Neural cell (in vitro differentiated cells): ENCODE results near the gene HECW1. TPM values are rescaled to one million over a fixed set of nuclear protein-coding genes. Genes with fewer than 3 reads are reported as not detected.

Experiments
- H2AFZ ChIP-seq: fragments of 200-600, 300-800 bp; sonication (generic), shearing (Covaris generic); 2 replicates; pipeline ENCODE4 v1.6.0; 2014; ENCODE audit warnings: low read depth, mild to moderate bottlenecking, antibody characterized with exemption, low read length, moderate library complexity
- H3F3A ChIP-seq: fragments of 200-600 bp; shearing (Covaris generic); 2 replicates; pipeline ENCODE4 v1.6.1; 2016; ENCODE audit warnings: mild to moderate bottlenecking, moderate library complexity, mixed read lengths, antibody characterized with exemption, low read length; ENCODE audit not compliant: insufficient read depth, poor library complexity, severe bottlenecking
- H3K27ac ChIP-seq: fragments of 200-600, 300-800 bp; sonication (generic), shearing (Covaris generic); 2 replicates; pipeline ENCODE4 v1.5.1; 2014; ENCODE audit warnings: mild to moderate bottlenecking, low read length, moderate library complexity
- H3K27me3 ChIP-seq: fragments of 300-800, 200-600 bp; sonication (generic), shearing (Covaris generic); 2 replicates; pipeline ENCODE4 v1.6.0; 2014; ENCODE audit warnings: mild to moderate bottlenecking, low read depth, low read length, moderate library complexity; ENCODE audit not compliant: insufficient read depth
- H3K36me3 ChIP-seq: fragments of 300-800, 200-600 bp; sonication (generic), shearing (Covaris generic); 2 replicates; pipeline ENCODE4 v1.5.1; 2014; ENCODE audit warnings: mild to moderate bottlenecking, antibody characterized with exemption, low read length, moderate library complexity; ENCODE audit not compliant: insufficient read depth
- H3K4me2 ChIP-seq: fragments of 300-800, 200-600 bp; sonication (generic), shearing (Covaris generic); 2 replicates; pipeline ENCODE4 v1.6.0; 2014; ENCODE audit warnings: mild to moderate bottlenecking, low read length
- H3K4me3 ChIP-seq: fragments of 300-800, 200-600 bp; sonication (generic), shearing (Covaris generic); 2 replicates; pipeline ENCODE4 v1.5.1; 2014; ENCODE audit warnings: mild to moderate bottlenecking, low read length, moderate library complexity
- H3K79me2 ChIP-seq: fragments of 200-600 bp; shearing (Covaris generic); replicated peaks from 2 replicates; pipeline ENCODE4 v1.6.0; 2014; ENCODE audit warnings: mild to moderate bottlenecking, low read length, moderate library complexity; ENCODE audit not compliant: insufficient read depth
- H3K9ac ChIP-seq: fragments of 300-800, 200-600 bp; sonication (generic), shearing (Covaris generic); 2 replicates; pipeline ENCODE4 v1.6.1; 2016; ENCODE audit warnings: mild to moderate bottlenecking, low read length, mixed read lengths
- H3K9me2 ChIP-seq: fragments of 200-600 bp; shearing (Covaris generic); 2 replicates; pipeline ENCODE4 v1.6.1; 2016; ENCODE audit warnings: mild to moderate bottlenecking, low read length, mixed read lengths; ENCODE audit not compliant: insufficient read depth
- H3K9me3 ChIP-seq: fragments of 200-600, 300-800 bp; sonication (generic), shearing (Covaris generic); 2 replicates; pipeline ENCODE4 v1.6.1; 2016; ENCODE audit warnings: mild to moderate bottlenecking, mixed run types, low read length, moderate library complexity, mixed read lengths
- H4K20me1 ChIP-seq: fragments of 200-600 bp; shearing (Covaris generic); 2 replicates; pipeline ENCODE4 v1.6.1; 2016; ENCODE audit warnings: mild to moderate bottlenecking, mixed run types; ENCODE audit not compliant: insufficient read depth
- CTCF ChIP-seq: fragments of 450-650 bp; IDR thresholded peaks from 2 replicates; pipeline ENCODE4 v1.5.1; 2014; ENCODE audit warnings: antibody characterized with exemption, mild to moderate bottlenecking, moderate library complexity; ENCODE audit not compliant: poor library complexity, severe bottlenecking
- EP300 ChIP-seq: fragments of 450-650 bp; conservative IDR thresholded peaks from 2 replicates; pipeline ENCODE4 v1.6.1; 2014; ENCODE audit warnings: antibody characterized with exemption, mild to moderate bottlenecking, moderate library complexity; ENCODE audit not compliant: poor library complexity, severe bottlenecking
- EZH2 ChIP-seq: fragments of 200-600, 300-800 bp; shearing (Covaris generic), sonication (generic); IDR thresholded peaks from 2 replicates; pipeline ENCODE4 v1.6.1; 2014; ENCODE audit warnings: antibody characterized with exemption, low read length, borderline replicate concordance, mild to moderate bottlenecking; ENCODE audit not compliant: insufficient read depth, poor library complexity, severe bottlenecking
- MXI1 ChIP-seq: fragments of 450-650 bp; conservative IDR thresholded peaks from 2 replicates; pipeline ENCODE4 v1.6.1; 2014; ENCODE audit warnings: antibody characterized with exemption, mild to moderate bottlenecking; ENCODE audit not compliant: poor library complexity, severe bottlenecking
- POLR2AphosphoS5 ChIP-seq: IDR thresholded peaks from 2 replicates; pipeline ENCODE4 v1.6.1; 2012
- RAD21 ChIP-seq: fragments of 450-650 bp; conservative IDR thresholded peaks from 2 replicates; pipeline ENCODE4 v1.6.1; 2014; ENCODE audit warnings: antibody characterized with exemption, mild to moderate bottlenecking, moderate library complexity
- REST ChIP-seq: IDR thresholded peaks from 2 replicates; pipeline ENCODE4 v1.6.1; 2012; ENCODE audit warnings: borderline replicate concordance
- SMC3 ChIP-seq: fragments of 450-650 bp; conservative IDR thresholded peaks from 2 replicates; pipeline ENCODE4 v1.6.1; 2014; ENCODE audit warnings: antibody characterized with exemption, mild to moderate bottlenecking, moderate library complexity; ENCODE audit not compliant: poor library complexity
- TAF1 ChIP-seq: IDR thresholded peaks from 2 replicates; pipeline ENCODE4 v1.6.1; 2012; ENCODE audit warnings: low read depth
- polyA plus RNA-seq: library from polyadenylated mRNA; depleted of rRNA; stranded (reverse); fragments of >200 nt; gene quantifications from 2 replicates; pipeline ENCODE4 v1.2.3, GENCODE V29; 2014

Gene HECW1
- polyA plus RNA-seq, 1 donor from 2014 or later = 13.8 TPM

GRCh38 chr7:43465581-43466554 is 353.4 kb downstream of the HECW1 start:
- H3K36me3 ChIP-seq = peaks cover 9% of the 10 kb centered on the region
- H2AFZ ChIP-seq = no peak overlapping the region
- H3K9ac ChIP-seq = no peak overlapping the region
- H4K20me1 ChIP-seq = no peaks in the 10 kb centered on the region
- no peaks in the 10 kb centered on the region for H3K27me3 ChIP-seq
- no peaks in the 10 kb centered on the region for H3K9me2 ChIP-seq
- H3K4me2 ChIP-seq = no peak overlapping the region
- no peaks in the 10 kb centered on the region for H3K79me2 ChIP-seq
- no peak overlapping the region for H3K27ac ChIP-seq
- no peaks in the 10 kb centered on the region for H3K9me3 ChIP-seq
- TF ChIP-seq MXI1 (no peak), EZH2 (no peak), SMC3 (no peak), POLR2AphosphoS5 (no peak), REST (no peak), RAD21 (no peak), TAF1 (no peak), EP300 (no peak), CTCF (no peak)
- no peaks in the 10 kb centered on the region for H3F3A ChIP-seq
- H3K4me3 ChIP-seq = no peak overlapping the region

GRCh38 chr7:43467406-43467805 is 355.0 kb downstream of the HECW1 start:
- Histone ChIP-seq H3F3A (no peaks in the 10 kb centered on the region), H3K9me3 (no peaks in the 10 kb centered on the region), H3K4me2 (no peak overlapping the region), H3K9me2 (no peaks in the 10 kb centered on the region), H3K79me2 (no peaks in the 10 kb centered on the region), H3K27me3 (no peaks in the 10 kb centered on the region), H2AFZ (no peak overlapping the region), H4K20me1 (no peaks in the 10 kb centered on the region), H3K27ac (no peak overlapping the region), H3K4me3 (no peak overlapping the region), H3K9ac (no peak overlapping the region), H3K36me3 (peaks cover 16% of the 10 kb centered on the region)
- TF ChIP-seq CTCF = no peak
- TF ChIP-seq TAF1 = no peak
- no peak for TF ChIP-seq RAD21
- no peak for TF ChIP-seq EZH2
- TF ChIP-seq POLR2AphosphoS5 = no peak
- no peak for TF ChIP-seq SMC3
- no peak for TF ChIP-seq MXI1
- TF ChIP-seq EP300 = no peak
- no peak for TF ChIP-seq REST
